ENCODE measurements around the gene STYX.

The STYX gene

GRCh38 chr14:52798826-52799225 is 68.9 kb downstream of the STYX start:
- Histone ChIP-seq H3K79me1 (replicated peaks; ENCODE audit: low read length, poor library complexity, severe bottlenecking) (no peaks in the 10 kb centered on the region), H3K18ac (ENCODE audit: low read depth in 1 of 2, low read length in 2 of 2) (no peak overlapping the region), H3K4me2 (ENCODE audit: low read length, poor library complexity, severe bottlenecking) (no peak overlapping the region), H3K4me1 (ENCODE audit: control insufficient read depth, insufficient read depth, low read depth, low read length) (no peaks in the 10 kb centered on the region), H4K8ac (ENCODE audit: low read length) (no peak overlapping the region), H3K27ac (ENCODE audit: low read length, poor library complexity, severe bottlenecking) (no peak overlapping the region), H3K23ac (ENCODE audit: low read length in 2 of 2) (no peak overlapping the region), H2AK5ac (ENCODE audit: low read length, severe bottlenecking) (no peak overlapping the region), H3K9ac (ENCODE audit: low read length) (no peak overlapping the region), H3K14ac (ENCODE audit: low read length in 2 of 2) (no peak overlapping the region), H2BK15ac (ENCODE audit: low read depth, poor library complexity, severe bottlenecking) (no peak overlapping the region), H2BK5ac (ENCODE audit: low read depth, low read length, poor library complexity, severe bottlenecking) (no peak overlapping the region), H2AFZ (ENCODE audit: low read depth, low read length) (no peak overlapping the region), H2BK120ac (ENCODE audit: low read depth, low read length) (no peak overlapping the region), H3K9me3 (ENCODE audit: control insufficient read depth, low read length) (no peaks in the 10 kb centered on the region), H2BK12ac (ENCODE audit: low read length in 2 of 2) (no peak overlapping the region), H4K91ac (ENCODE audit: low read length) (no peak overlapping the region), H3K36me3 (ENCODE audit: control insufficient read depth in 1 of 2, insufficient read depth in 2 of 2, low read depth in 1 of 2, low read length in 2 of 2) (no peaks in the 10 kb centered on the region), H3K4me3 (ENCODE audit: insufficient read depth in 1 of 2, low read depth in 1 of 2, low read length in 2 of 2) (no peak overlapping the region), H3K4ac (ENCODE audit: low read depth in 1 of 2, low read length in 2 of 2) (no peak overlapping the region), H3K27me3 (ENCODE audit: control insufficient read depth in 1 of 2, insufficient read depth in 1 of 2, low read length in 2 of 2) (no peaks in the 10 kb centered on the region)
- WGBS: over 99% methylated on average over 10 of the region's 15 CpGs
- DNase-seq: no peak

- WGBS: 100% methylated on average over 1 of the region's 5 CpGs
- H3K4ac ChIP-seq (ENCODE audit: low read depth in 1 of 2, low read length in 2 of 2): no peak overlapping the region
- H2BK5ac ChIP-seq (ENCODE audit: low read depth, low read length, poor library complexity, severe bottlenecking): no peak overlapping the region
- no peaks in the 10 kb centered on the region for H3K79me1 ChIP-seq (replicated peaks; ENCODE audit: low read length, poor library complexity, severe bottlenecking)
- no peak overlapping the region for H3K18ac ChIP-seq (ENCODE audit: low read depth in 1 of 2, low read length in 2 of 2)
- no peak overlapping the region for H2BK15ac ChIP-seq (ENCODE audit: low read depth, poor library complexity, severe bottlenecking)
- no peak overlapping the region for H2AFZ ChIP-seq (ENCODE audit: low read depth, low read length)
- no peaks in the 10 kb centered on the region for H3K36me3 ChIP-seq (ENCODE audit: control insufficient read depth in 1 of 2, insufficient read depth in 2 of 2, low read depth in 1 of 2, low read length in 2 of 2)
- H2AK5ac ChIP-seq (ENCODE audit: low read length, severe bottlenecking): no peak overlapping the region
- H4K8ac ChIP-seq (ENCODE audit: low read length): no peak overlapping the region
- peak overlapping the region; percentile 85 for H3K9ac ChIP-seq (ENCODE audit: low read length)
- H3K4me1 ChIP-seq (ENCODE audit: control insufficient read depth, insufficient read depth, low read depth, low read length): no peaks in the 10 kb centered on the region
- no peak overlapping the region for H3K14ac ChIP-seq (ENCODE audit: low read length in 2 of 2)
- H3K4me2 ChIP-seq (ENCODE audit: low read length, poor library complexity, severe bottlenecking): no peak overlapping the region
- peak; percentile 97 for DNase-seq
- no peaks in the 10 kb centered on the region for H3K27me3 ChIP-seq (ENCODE audit: control insufficient read depth in 1 of 2, insufficient read depth in 1 of 2, low read length in 2 of 2)
- no peak overlapping the region for H2BK12ac ChIP-seq (ENCODE audit: low read length in 2 of 2)
- H4K91ac ChIP-seq (ENCODE audit: low read length): no peak overlapping the region
- H3K23ac ChIP-seq (ENCODE audit: low read length in 2 of 2): no peak overlapping the region
- H3K4me3 ChIP-seq (ENCODE audit: insufficient read depth in 1 of 2, low read depth in 1 of 2, low read length in 2 of 2): peak overlapping the region in 1 of 2 experiments; percentile 52
- H3K27ac ChIP-seq (ENCODE audit: low read length, poor library complexity, severe bottlenecking): peak overlapping the region; percentile 37
- H2BK120ac ChIP-seq (ENCODE audit: low read depth, low read length): no peak overlapping the region
- H3K9me3 ChIP-seq (ENCODE audit: control insufficient read depth, low read length): no peaks in the 10 kb centered on the region
Measured at GRCh38 chr14:52801014-52801712, 71.2 kb downstream of the STYX start.

GRCh38 chr14:52802597-52802996 is 72.6 kb downstream of the STYX start:
- Histone ChIP-seq H2AK5ac (ENCODE audit: low read length, severe bottlenecking) (no peak overlapping the region), H2BK12ac (ENCODE audit: low read length in 2 of 2) (no peak overlapping the region), H3K18ac (ENCODE audit: low read depth in 1 of 2, low read length in 2 of 2) (no peak overlapping the region), H3K27ac (ENCODE audit: low read length, poor library complexity, severe bottlenecking) (no peak overlapping the region), H3K36me3 (ENCODE audit: control insufficient read depth in 1 of 2, insufficient read depth in 2 of 2, low read depth in 1 of 2, low read length in 2 of 2) (no peaks in the 10 kb centered on the region), H3K27me3 (ENCODE audit: control insufficient read depth in 1 of 2, insufficient read depth in 1 of 2, low read length in 2 of 2) (no peaks in the 10 kb centered on the region), H3K23ac (ENCODE audit: low read length in 2 of 2) (no peak overlapping the region), H3K14ac (ENCODE audit: low read length in 2 of 2) (no peak overlapping the region), H4K91ac (ENCODE audit: low read length) (no peak overlapping the region), H3K4ac (ENCODE audit: low read depth in 1 of 2, low read length in 2 of 2) (no peak overlapping the region), H4K8ac (ENCODE audit: low read length) (no peak overlapping the region), H3K4me1 (ENCODE audit: control insufficient read depth, insufficient read depth, low read depth, low read length) (no peaks in the 10 kb centered on the region), H2BK5ac (ENCODE audit: low read depth, low read length, poor library complexity, severe bottlenecking) (no peak overlapping the region), H3K4me3 (ENCODE audit: insufficient read depth in 1 of 2, low read depth in 1 of 2, low read length in 2 of 2) (peak overlapping the region in 1 of 2 experiments; percentile 17), H3K4me2 (ENCODE audit: low read length, poor library complexity, severe bottlenecking) (no peak overlapping the region), H2BK120ac (ENCODE audit: low read depth, low read length) (no peak overlapping the region), H3K79me1 (replicated peaks; ENCODE audit: low read length, poor library complexity, severe bottlenecking) (no peaks in the 10 kb centered on the region), H2AFZ (ENCODE audit: low read depth, low read length) (no peak overlapping the region), H3K9me3 (ENCODE audit: control insufficient read depth, low read length) (no peaks in the 10 kb centered on the region), H3K9ac (ENCODE audit: low read length) (peak overlapping the region; percentile 85), H2BK15ac (ENCODE audit: low read depth, poor library complexity, severe bottlenecking) (no peak overlapping the region)
- 76% methylated on average over 2 of the region's 3 CpGs for WGBS
- DNase-seq: peak; percentile 22

- H3K4me3 ChIP-seq (ENCODE audit: insufficient read depth in 1 of 2, low read depth in 1 of 2, low read length in 2 of 2): no peak overlapping the region
- no peaks in the 10 kb centered on the region for H3K27me3 ChIP-seq (ENCODE audit: control insufficient read depth in 1 of 2, insufficient read depth in 1 of 2, low read length in 2 of 2)
- H2AK5ac ChIP-seq (ENCODE audit: low read length, severe bottlenecking): no peak overlapping the region
- no peak overlapping the region for H4K8ac ChIP-seq (ENCODE audit: low read length)
- H3K4me2 ChIP-seq (ENCODE audit: low read length, poor library complexity, severe bottlenecking): no peak overlapping the region
- H2BK12ac ChIP-seq (ENCODE audit: low read length in 2 of 2): no peak overlapping the region
- H3K4me1 ChIP-seq (ENCODE audit: control insufficient read depth, insufficient read depth, low read depth, low read length): no peaks in the 10 kb centered on the region
- H3K23ac ChIP-seq (ENCODE audit: low read length in 2 of 2): no peak overlapping the region
- DNase-seq: no peak
- H3K14ac ChIP-seq (ENCODE audit: low read length in 2 of 2): no peak overlapping the region
- no peak overlapping the region for H4K91ac ChIP-seq (ENCODE audit: low read length)
- H3K79me1 ChIP-seq (replicated peaks; ENCODE audit: low read length, poor library complexity, severe bottlenecking): no peaks in the 10 kb centered on the region
- no peak overlapping the region for H3K4ac ChIP-seq (ENCODE audit: low read depth in 1 of 2, low read length in 2 of 2)
- no peak overlapping the region for H3K9ac ChIP-seq (ENCODE audit: low read length)
- H2BK5ac ChIP-seq (ENCODE audit: low read depth, low read length, poor library complexity, severe bottlenecking): no peak overlapping the region
- 92% methylated on average over 3 of the region's 4 CpGs for WGBS
- H3K18ac ChIP-seq (ENCODE audit: low read depth in 1 of 2, low read length in 2 of 2): no peak overlapping the region
- H3K27ac ChIP-seq (ENCODE audit: low read length, poor library complexity, severe bottlenecking): no peak overlapping the region
- H3K36me3 ChIP-seq (ENCODE audit: control insufficient read depth in 1 of 2, insufficient read depth in 2 of 2, low read depth in 1 of 2, low read length in 2 of 2): no peaks in the 10 kb centered on the region
- no peak overlapping the region for H2BK120ac ChIP-seq (ENCODE audit: low read depth, low read length)
- no peak overlapping the region for H2BK15ac ChIP-seq (ENCODE audit: low read depth, poor library complexity, severe bottlenecking)
- H2AFZ ChIP-seq (ENCODE audit: low read depth, low read length): no peak overlapping the region
- H3K9me3 ChIP-seq (ENCODE audit: control insufficient read depth, low read length): no peaks in the 10 kb centered on the region
Measured at GRCh38 chr14:52806115-52806514, 76.1 kb downstream of the STYX start.
